GM19043 (cell line): ENCODE results near the gene MCC.
A peak's percentile ranks its signal among the peaks of the same experiment; 100 is the strongest.

Experiments
- ATAC-seq: cut with Tn5 transposase; IDR thresholded peaks from one replicate; pipeline ENCODE4 v1.9.1; 2021; ENCODE audit warnings: low read depth; ENCODE audit not compliant: unreplicated experiment

Gene MCC

GRCh38 chr5:113487781-113488644 lies at the start of gene MCC:
Gene MCC (minus strand): TSS chr5:113488453.
- no peak for ATAC-seq

GRCh38 chr5:113531481-113532159 lies 43.4 kb upstream of the MCC start:
- ATAC-seq, result no peak

GRCh38 chr5:113527746-113528145 lies 39.5 kb upstream of the MCC start:
- ATAC-seq, result no peak

- ATAC-seq, result no peak
Measured at GRCh38 chr5:113526421-113526820, 38.2 kb upstream of the MCC start.

GRCh38 chr5:113524927-113525326 lies 36.7 kb upstream of the MCC start:
- peak; percentile 52 for ATAC-seq

GRCh38 chr5:113523168-113523567 lies 34.9 kb upstream of the MCC start:
- no peak for ATAC-seq

GRCh38 chr5:113520899-113521298 lies 32.6 kb upstream of the MCC start:
- peak; percentile 1 for ATAC-seq

GRCh38 chr5:113520429-113520828 lies 32.2 kb upstream of the MCC start:
- ATAC-seq, result peak; percentile 57

- no peak for ATAC-seq
Measured at GRCh38 chr5:113519412-113519811, 31.2 kb upstream of the MCC start.

- ATAC-seq, result no peak
Measured at GRCh38 chr5:113518884-113519283, 30.6 kb upstream of the MCC start.

GRCh38 chr5:113514289-113514635 lies 26.0 kb upstream of the MCC start:
- no peak for ATAC-seq

GRCh38 chr5:113513384-113514288 lies 25.4 kb upstream of the MCC start, which contains the start of gene YTHDC2:
Gene YTHDC2 (plus strand): TSS chr5:113513694. CDS start chr5:113513896, 202 bp downstream.
- peak; percentile 98 for ATAC-seq

- no peak for ATAC-seq
Measured at GRCh38 chr5:113512341-113512740, 24.1 kb upstream of the MCC start.

- no peak for ATAC-seq
Measured at GRCh38 chr5:113510836-113511451, 22.7 kb upstream of the MCC start.

- ATAC-seq, result no peak
Measured at GRCh38 chr5:113508756-113509155, 20.5 kb upstream of the MCC start.

- ATAC-seq, result no peak
Measured at GRCh38 chr5:113507601-113508000, 19.3 kb upstream of the MCC start.

- no peak for ATAC-seq
Measured at GRCh38 chr5:113505181-113505580, 16.9 kb upstream of the MCC start.

- ATAC-seq, result no peak
Measured at GRCh38 chr5:113503146-113503545, 14.9 kb upstream of the MCC start.

- ATAC-seq, result no peak
Measured at GRCh38 chr5:113502073-113502472, 13.8 kb upstream of the MCC start.

GRCh38 chr5:113495422-113495841 lies 7.2 kb upstream of the MCC start:
- ATAC-seq, result no peak
